HUDEP-2 (cell line): ENCODE measurements around the gene FAM177A1.
"Not testable (repeated sequence)": the region's sequence is repeated elsewhere in the genome, so short reads cannot be mapped to it uniquely, and the experiment has no call there.

ENCODE experiments used
- DNase-seq, 76 experiments: peaks; one replicate each; lab custom pipeline; 2025; ENCODE audit not compliant: unreplicated experiment in 76 of 76; lab: John Stamatoyannopoulos, UW

Gene FAM177A1

GRCh38 chr14:35061113-35061791, 15.2 kb downstream of the FAM177A1 start:
- peak in 14 of 76 experiments; percentile 0 to 19 (median 8) for DNase-seq

GRCh38 chr14:35065731-35066130, 19.7 kb downstream of the FAM177A1 start:
- not testable (repeated sequence) for DNase-seq

GRCh38 chr14:35068238-35069012, 22.4 kb downstream of the FAM177A1 start:
- no peak for DNase-seq

GRCh38 chr14:35072226-35072625, 26.2 kb downstream of the FAM177A1 start:
- no peak for DNase-seq

- peak in 6 of 76 experiments; percentile 0 to 26 (median 6) for DNase-seq
Measured at GRCh38 chr14:35073486-35073885, 27.4 kb downstream of the FAM177A1 start.

GRCh38 chr14:35078082-35078481, 32.0 kb downstream of the FAM177A1 start:
- no peak for DNase-seq

GRCh38 chr14:35079742-35080141, 33.7 kb downstream of the FAM177A1 start:
- DNase-seq, result no peak

GRCh38 chr14:35083530-35084150, 37.6 kb downstream of the FAM177A1 start:
- DNase-seq, result no peak

GRCh38 chr14:35085441-35085840, 39.4 kb downstream of the FAM177A1 start:
- no peak for DNase-seq

GRCh38 chr14:35088514-35088913, 42.4 kb downstream of the FAM177A1 start:
- no peak for DNase-seq

GRCh38 chr14:35094645-35095044, 48.6 kb downstream of the FAM177A1 start:
- not testable (repeated sequence) for DNase-seq

GRCh38 chr14:35107866-35108265, 61.8 kb downstream of the FAM177A1 start:
- DNase-seq, result no peak

- DNase-seq, result no peak
Measured at GRCh38 chr14:35112641-35113040, 66.6 kb downstream of the FAM177A1 start.

- no peak for DNase-seq
Measured at GRCh38 chr14:35113308-35113950, 67.4 kb downstream of the FAM177A1 start.

- DNase-seq, result no peak
Measured at GRCh38 chr14:35114036-35114435, 68.0 kb downstream of the FAM177A1 start.

- DNase-seq, result no peak
Measured at GRCh38 chr14:35116242-35116641, 70.2 kb downstream of the FAM177A1 start.

GRCh38 chr14:35117112-35117511, 71.0 kb downstream of the FAM177A1 start:
- DNase-seq, result no peak

GRCh38 chr14:35121026-35121886, 75.2 kb downstream of the FAM177A1 start:
- peak in 4 of 76 experiments; percentile 4 to 83 (median 20) for DNase-seq

- peak; percentile 35 to 98 (median 84) for DNase-seq
Measured at GRCh38 chr14:35121887-35122695, 76.0 kb downstream of the FAM177A1 start, which contains the start of the genes PPP2R3C and PRORP. PPP2R3C (minus strand) TSS chr14:35121990; CDS start chr14:35121959, 31 bp downstream. PRORP (plus strand) TSS chr14:35122552; CDS start chr14:35123246, 694 bp downstream.
